Neutrophil (primary cell): ENCODE results near the gene BEX3.

ENCODE experiments used
- H3K27ac ChIP-seq: fragments of 200-600 bp; sonication (generic); 2 replicates; pipeline ENCODE4 v1.5.1; 2016; ENCODE audit warnings: mild to moderate bottlenecking, moderate library complexity
- H3K27me3 ChIP-seq: fragments of 200-600 bp; sonication (generic); 2 replicates; pipeline ENCODE4 v1.6.0; 2016; ENCODE audit warnings: mild to moderate bottlenecking
- H3K36me3 ChIP-seq: fragments of 200-600 bp; sonication (generic); 2 replicates; pipeline ENCODE4 v1.5.1; 2017
- H3K4me1 ChIP-seq, 2 experiments: fragments of 200-600 bp in 1 of 2; sonication (generic) in 1 of 2; 1 replicate in 1 of 2; 2 replicates in 1 of 2; pipeline versions ENCODE4 v1.5.1 to v1.6.1; 2013 to 2016; ENCODE audit warnings: low read depth in 1 of 2, low read length in 1 of 2, mild to moderate bottlenecking in 1 of 2, moderate library complexity in 1 of 2; ENCODE audit not compliant: control insufficient read depth in 1 of 2, insufficient read depth in 1 of 2
- H3K4me3 ChIP-seq, 2 experiments: fragments of 200-600 bp in 1 of 2; sonication (generic) in 1 of 2; 1 replicate in 1 of 2; 2 replicates in 1 of 2; pipeline ENCODE4 v1.5.1; 2013 to 2016; ENCODE audit warnings: low read depth in 1 of 2, low read length in 1 of 2, mild to moderate bottlenecking in 1 of 2, moderate library complexity in 1 of 2
- H3K9me3 ChIP-seq: fragments of 200-600 bp; sonication (generic); 2 replicates; pipeline ENCODE4 v1.5.1; 2016
- CTCF ChIP-seq: fragments of 200-600 bp; sonication (generic); IDR thresholded peaks from 2 replicates; pipeline ENCODE4 v1.5.1; 2016; ENCODE audit warnings: antibody characterized with exemption

Gene BEX3

GRCh38 chrX:103423955-103424638 lies 47.8 kb downstream of the BEX3 start:
- no peak for TF ChIP-seq CTCF
- Histone ChIP-seq H3K4me3 (no peak overlapping the region), H3K4me1 (no peaks in the 10 kb centered on the region), H3K27me3 (no peaks in the 10 kb centered on the region), H3K36me3 (no peaks in the 10 kb centered on the region), H3K27ac (no peak overlapping the region), H3K9me3 (no peaks in the 10 kb centered on the region)
